Activated B cell treated with CpG ODN at 0.5 μM for 24 hours (primary cell): Measurements from ENCODE around the gene GRM7. TPM values are rescaled to one million over a fixed set of nuclear protein-coding genes. Genes with fewer than 3 reads are reported as not detected.

Experiments used
- ATAC-seq: fragments of 200-7000 bp; cut with Tn5 transposase; one replicate; pipeline ENCODE4 v1.10.0; 2021; ENCODE audit warnings: low read depth, mild to moderate bottlenecking, moderate library complexity
- CTCF ChIA-PET: fragments of 350-600 bp; sonication (Branson Sonifier 250); formaldehyde crosslinking; loops from one replicate; lab custom pipeline; 2021; ENCODE audit warnings: antibody characterized with exemption; lab: Charles Lee
- POLR2A ChIA-PET: fragments of 350-600 bp; sonication (Branson Sonifier 250); formaldehyde crosslinking; loops from one replicate; lab custom pipeline; 2021; ENCODE audit warnings: antibody characterized with exemption; lab: Charles Lee
- DNase-seq: peaks from one replicate; pipeline ENCODE4 v3.0.0; 2022
- H3K27ac Mint-ChIP-seq: one replicate; pipeline ENCODE4 v1.8.0; 2020; ENCODE audit warnings: mixed read lengths
- H3K27me3 Mint-ChIP-seq: one replicate; pipeline ENCODE4 v1.8.0; 2021; ENCODE audit warnings: mixed read lengths
- H3K36me3 Mint-ChIP-seq: one replicate; pipeline ENCODE4 v1.8.0; 2021; ENCODE audit warnings: low read depth, mixed read lengths
- H3K4me1 Mint-ChIP-seq: one replicate; pipeline ENCODE4 v1.8.0; 2021; ENCODE audit warnings: mixed read lengths
- H3K4me3 Mint-ChIP-seq: one replicate; pipeline ENCODE4 v1.8.0; 2020; ENCODE audit warnings: mild to moderate bottlenecking, mixed read lengths
- H3K9me3 Mint-ChIP-seq: one replicate; pipeline ENCODE4 v1.8.0; 2020; ENCODE audit warnings: mixed read lengths
- intact Hi-C: fragments of 100-400 bp; cut with micrococcal nuclease; formaldehyde crosslinking; loops from one replicate; pipeline ENCODE4 v1.15.1; 2024
- total RNA-seq: library from RNA; stranded (reverse); gene quantifications from 2 replicates; pipeline ENCODE4 v1.2.3, GENCODE V29; 2022
- TF ChIP-seq, protein P1 (sequence below): fragments of 200-600 bp; IDR thresholded peaks from one replicate; pipeline ENCODE4 v1.8.0; 2022; ENCODE audit warnings: antibody characterized with exemption, mild to moderate bottlenecking

The GRM7 gene
- total RNA-seq, 1 donor from 2014 or later: not detected

DNA sequence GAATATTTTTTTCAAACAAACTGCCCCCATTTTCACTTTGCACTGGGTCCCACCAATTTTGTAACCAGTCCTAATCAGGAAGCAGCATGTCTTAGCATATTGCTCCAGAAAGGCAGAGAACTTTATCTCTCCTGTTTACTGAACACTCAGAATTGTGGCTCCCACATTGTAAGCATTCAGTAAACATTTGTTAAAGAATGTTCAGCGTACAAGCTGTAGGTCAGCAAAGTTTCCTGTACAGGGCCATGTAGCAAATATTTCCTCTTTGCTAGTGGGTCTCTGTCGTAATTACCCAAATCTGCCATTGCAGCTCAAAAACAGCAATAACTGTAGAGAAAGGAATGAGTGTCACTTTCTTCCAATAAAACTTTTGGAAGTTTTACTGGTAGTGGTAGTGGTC lies 393.3 kb downstream of the GRM7 start:
- Mint-ChIP-seq H3K27me3 (no peaks in the 10 kb centered on the region), H3K27ac (no peak overlapping the region), H3K4me3 (no peak overlapping the region), H3K9me3 (peaks cover 22% of the 10 kb centered on the region), H3K4me1 (no peaks in the 10 kb centered on the region), H3K36me3 (no peaks in the 10 kb centered on the region)
- TF ChIP-seq, protein P1, sequence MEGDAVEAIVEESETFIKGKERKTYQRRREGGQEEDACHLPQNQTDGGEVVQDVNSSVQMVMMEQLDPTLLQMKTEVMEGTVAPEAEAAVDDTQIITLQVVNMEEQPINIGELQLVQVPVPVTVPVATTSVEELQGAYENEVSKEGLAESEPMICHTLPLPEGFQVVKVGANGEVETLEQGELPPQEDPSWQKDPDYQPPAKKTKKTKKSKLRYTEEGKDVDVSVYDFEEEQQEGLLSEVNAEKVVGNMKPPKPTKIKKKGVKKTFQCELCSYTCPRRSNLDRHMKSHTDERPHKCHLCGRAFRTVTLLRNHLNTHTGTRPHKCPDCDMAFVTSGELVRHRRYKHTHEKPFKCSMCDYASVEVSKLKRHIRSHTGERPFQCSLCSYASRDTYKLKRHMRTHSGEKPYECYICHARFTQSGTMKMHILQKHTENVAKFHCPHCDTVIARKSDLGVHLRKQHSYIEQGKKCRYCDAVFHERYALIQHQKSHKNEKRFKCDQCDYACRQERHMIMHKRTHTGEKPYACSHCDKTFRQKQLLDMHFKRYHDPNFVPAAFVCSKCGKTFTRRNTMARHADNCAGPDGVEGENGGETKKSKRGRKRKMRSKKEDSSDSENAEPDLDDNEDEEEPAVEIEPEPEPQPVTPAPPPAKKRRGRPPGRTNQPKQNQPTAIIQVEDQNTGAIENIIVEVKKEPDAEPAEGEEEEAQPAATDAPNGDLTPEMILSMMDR: no peak
- no peak for ATAC-seq
- no peak for DNase-seq
- ChIA-PET CTCF (no interaction called here), POLR2A (no interaction called here)
- intact Hi-C loops: no loop called here

DNA sequence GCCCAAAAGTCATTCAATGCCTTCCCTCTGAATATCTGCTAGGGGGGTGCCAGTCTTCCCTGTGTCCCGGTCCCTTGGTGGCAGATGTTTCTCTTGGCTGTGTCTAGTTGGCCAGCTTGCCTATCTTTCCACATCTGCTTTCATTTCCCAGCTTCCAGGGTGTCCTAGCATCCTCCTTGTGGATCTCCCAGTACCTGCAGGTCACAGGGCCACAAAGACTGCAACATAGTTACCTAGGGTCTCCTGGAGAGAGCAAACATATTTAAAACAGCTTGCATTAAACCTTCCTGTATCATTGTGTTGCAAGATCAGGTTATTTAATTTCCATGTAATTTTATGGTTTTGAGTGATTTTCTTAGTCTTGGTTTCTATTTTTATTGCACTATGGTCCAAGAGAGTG lies 400.1 kb downstream of the GRM7 start:
- Mint-ChIP-seq H3K27me3 (no peaks in the 10 kb centered on the region), H3K9me3 (peaks cover 11% of the 10 kb centered on the region), H3K36me3 (no peaks in the 10 kb centered on the region), H3K4me3 (no peak overlapping the region), H3K27ac (no peak overlapping the region), H3K4me1 (no peaks in the 10 kb centered on the region)
- TF ChIP-seq, protein P1: no peak
- ATAC-seq (no peak), DNase-seq (no peak)
- intact Hi-C loops: no loop called here
- CTCF ChIA-PET: no interaction called here
- POLR2A ChIA-PET: no interaction called here

DNA sequence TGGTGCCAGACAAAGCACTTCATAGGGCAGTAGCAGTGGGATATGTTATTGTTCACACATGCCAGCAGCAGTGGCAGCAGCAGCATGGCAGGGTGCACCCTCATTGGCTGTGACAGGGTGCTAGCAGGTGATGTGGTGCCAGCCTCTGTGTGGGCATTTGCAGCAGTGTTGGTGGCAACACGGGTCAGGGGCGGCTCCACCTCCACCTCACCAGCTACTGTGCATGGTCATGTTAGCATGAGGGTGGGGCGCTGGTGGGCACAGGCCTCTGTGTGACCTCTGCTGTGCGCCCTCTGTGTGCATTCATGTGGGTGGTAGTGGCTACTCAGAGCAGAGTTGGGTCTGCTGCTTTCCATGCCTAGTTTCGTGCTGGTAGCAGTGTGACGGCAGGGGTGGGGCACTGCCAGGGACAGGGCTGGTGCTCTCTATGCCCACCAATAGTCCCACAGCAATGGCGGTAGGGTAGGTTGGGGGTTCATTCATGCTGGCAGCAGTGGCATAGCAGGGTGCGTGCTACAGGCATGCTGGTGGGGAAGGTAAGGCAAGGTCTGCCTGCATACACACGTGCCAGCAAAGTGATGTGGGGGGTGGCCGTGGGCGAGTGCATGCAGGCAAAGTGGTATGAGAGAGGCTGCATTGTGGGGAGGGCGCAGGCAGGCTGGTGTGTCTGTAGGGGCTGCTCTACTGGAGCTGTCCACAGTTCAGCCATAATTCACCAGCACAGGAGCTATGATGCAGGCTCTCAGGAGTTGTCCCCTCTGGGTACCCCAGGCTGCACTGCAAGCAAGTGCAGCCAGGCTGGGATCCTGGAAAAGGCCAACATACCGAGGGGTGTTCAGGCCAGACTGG lies 402.7 kb downstream of the GRM7 start:
- no peak for DNase-seq
- TF ChIP-seq, protein P1: no peak
- Mint-ChIP-seq H3K36me3 (no peaks in the 10 kb centered on the region), H3K9me3 (peaks cover 4% of the 10 kb centered on the region), H3K4me3 (no peak overlapping the region), H3K4me1 (no peaks in the 10 kb centered on the region), H3K27ac (no peak overlapping the region), H3K27me3 (no peaks in the 10 kb centered on the region)
- ChIA-PET CTCF (no interaction called here), POLR2A (no interaction called here)
- intact Hi-C loops: no loop called here
- no peak for ATAC-seq

DNA sequence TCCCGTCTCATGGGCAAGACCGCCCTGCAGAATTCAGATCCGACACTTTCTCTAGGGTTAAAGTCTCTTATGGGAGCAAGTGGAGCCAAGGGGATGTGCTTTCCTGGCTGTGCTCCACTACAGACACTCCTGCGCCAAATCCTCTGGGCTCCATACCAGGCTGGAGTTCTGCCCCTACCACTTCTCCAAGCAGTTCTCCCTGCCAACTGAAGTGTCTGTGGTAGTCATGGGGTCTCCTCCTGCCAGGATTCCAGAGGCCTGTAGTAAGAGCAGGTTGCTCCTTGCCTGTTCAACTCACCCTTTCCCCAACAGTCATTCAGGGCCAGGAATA lies 403.2 kb downstream of the GRM7 start:
- no peak overlapping the region for H3K4me3 Mint-ChIP-seq
- H3K27ac Mint-ChIP-seq: no peak overlapping the region
- TF ChIP-seq, protein P1: no peak
- ATAC-seq (no peak), DNase-seq (no peak)
- intact Hi-C loops: no loop called here
- H3K27me3 Mint-ChIP-seq: no peaks in the 10 kb centered on the region
- H3K9me3 Mint-ChIP-seq: peaks cover 4% of the 10 kb centered on the region
- ChIA-PET CTCF (no interaction called here), POLR2A (no interaction called here)
- H3K36me3 Mint-ChIP-seq: no peaks in the 10 kb centered on the region
- H3K4me1 Mint-ChIP-seq: no peaks in the 10 kb centered on the region

DNA sequence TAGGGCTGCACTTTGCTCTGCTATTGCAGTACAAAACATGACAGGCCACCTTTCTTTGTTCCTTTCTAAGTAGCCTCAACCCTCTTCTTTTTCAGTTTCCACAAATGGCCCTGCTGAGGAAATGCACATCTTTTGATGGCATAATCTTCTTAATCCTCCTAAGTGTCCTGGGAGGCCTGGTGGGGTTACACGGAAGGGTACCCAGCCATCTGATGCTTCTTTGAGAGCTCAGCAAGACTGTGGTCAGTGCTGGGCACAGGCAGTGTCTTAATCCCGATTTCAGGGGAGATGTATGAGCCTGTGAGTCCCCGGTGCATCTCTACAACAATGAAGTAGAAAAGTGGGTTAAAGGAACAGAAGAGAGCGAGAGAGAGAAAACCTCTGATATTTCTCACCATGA lies 404.8 kb downstream of the GRM7 start:
- Mint-ChIP-seq H3K4me1 (no peaks in the 10 kb centered on the region), H3K27ac (no peak overlapping the region), H3K4me3 (no peak overlapping the region), H3K36me3 (no peaks in the 10 kb centered on the region), H3K9me3 (peaks cover 4% of the 10 kb centered on the region), H3K27me3 (no peaks in the 10 kb centered on the region)
- no peak for ATAC-seq
- ChIA-PET POLR2A (no interaction called here), CTCF (no interaction called here)
- intact Hi-C loops: no loop called here
- no peak for DNase-seq
- TF ChIP-seq, protein P1: no peak
